ENCODE measurements around the gene CACNA1A.
"Not testable (repeated sequence)": the region's sequence is repeated elsewhere in the genome, so short reads cannot be mapped to it uniquely, and the experiment has no call there.

The CACNA1A gene

DNA sequence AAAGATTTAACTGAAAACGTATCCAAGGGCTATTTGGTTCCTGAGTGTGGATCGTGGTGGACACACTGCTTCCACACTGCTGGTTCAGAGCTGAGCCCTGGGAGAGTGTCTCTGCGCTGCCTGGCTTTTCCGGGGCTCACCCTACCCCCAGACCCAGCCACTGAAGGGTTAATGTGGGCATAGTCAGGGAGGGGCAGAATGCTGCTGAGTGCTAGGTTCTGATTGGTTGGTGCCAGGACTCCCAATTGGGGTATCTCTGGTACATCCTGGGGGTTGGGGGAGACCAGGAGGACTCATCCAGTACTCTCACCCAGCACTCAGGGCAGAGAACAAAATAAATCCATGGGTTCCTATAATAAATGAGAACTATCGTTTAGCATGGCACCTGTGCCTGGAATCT is 142.3 kb downstream of the CACNA1A start:
- DNase-seq (ENCODE audit: low read depth), result no peak

DNA sequence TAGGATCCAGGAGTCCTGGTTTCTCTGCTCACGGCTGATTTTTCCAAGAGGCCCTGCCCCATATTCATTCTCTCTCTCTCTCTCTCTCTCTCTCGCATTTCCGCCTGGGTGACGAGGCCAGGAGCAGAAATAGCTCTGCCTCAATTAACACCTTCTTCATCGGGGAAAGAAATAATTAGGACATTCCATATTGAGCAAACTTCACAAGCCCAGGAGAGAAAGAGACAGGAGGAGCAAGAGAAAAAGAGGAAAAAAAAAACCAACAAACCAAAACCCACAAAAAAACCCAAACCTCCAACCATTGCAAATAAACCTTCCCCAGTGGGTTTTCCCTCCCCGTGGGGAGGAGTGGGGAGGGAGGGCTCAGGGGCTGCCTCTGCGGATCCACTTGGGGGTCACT is 143.0 kb downstream of the CACNA1A start:
- no peak for DNase-seq (ENCODE audit: low read depth)

DNA sequence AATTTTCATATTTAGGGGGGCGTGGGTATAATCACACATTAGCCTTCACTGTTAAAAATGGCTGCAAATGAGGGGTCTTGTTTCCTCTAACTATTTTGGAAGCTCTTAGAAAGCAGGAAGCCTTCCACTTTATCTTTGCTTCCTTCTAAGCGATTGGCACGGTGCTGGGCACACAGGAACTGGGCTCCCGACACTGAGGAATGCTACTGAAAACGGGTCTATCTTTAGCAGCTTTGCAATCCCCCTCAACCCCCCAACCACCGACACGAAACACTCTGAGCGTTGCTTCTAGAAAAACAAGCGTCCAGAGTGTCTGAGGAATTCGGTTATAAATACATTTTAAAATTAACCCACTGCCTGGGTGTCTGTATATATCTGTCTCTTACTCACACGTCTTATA is 143.6 kb downstream of the CACNA1A start:
- DNase-seq (ENCODE audit: low read depth), result no peak

DNA sequence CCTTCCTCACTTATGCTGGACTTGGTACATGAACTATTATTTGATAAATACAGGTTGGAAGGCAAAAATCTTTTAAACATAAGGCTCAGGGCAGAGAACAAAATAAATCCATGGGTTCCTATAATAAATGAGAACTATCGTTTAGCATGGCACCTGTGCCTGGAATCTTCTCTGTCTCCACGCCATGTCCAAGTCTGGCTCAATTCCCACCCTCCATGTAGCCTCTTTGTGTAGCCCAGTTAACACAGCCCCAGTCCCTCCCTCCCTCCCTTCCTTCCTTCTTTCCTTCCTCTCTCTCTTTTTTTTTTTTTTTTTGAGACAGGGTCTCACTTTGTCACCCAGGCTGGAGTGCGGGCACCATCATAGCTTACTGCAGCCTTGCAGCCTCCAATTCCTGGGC is 144.6 kb downstream of the CACNA1A start:
- DNase-seq (ENCODE audit: low read depth), result not testable (repeated sequence)

DNA sequence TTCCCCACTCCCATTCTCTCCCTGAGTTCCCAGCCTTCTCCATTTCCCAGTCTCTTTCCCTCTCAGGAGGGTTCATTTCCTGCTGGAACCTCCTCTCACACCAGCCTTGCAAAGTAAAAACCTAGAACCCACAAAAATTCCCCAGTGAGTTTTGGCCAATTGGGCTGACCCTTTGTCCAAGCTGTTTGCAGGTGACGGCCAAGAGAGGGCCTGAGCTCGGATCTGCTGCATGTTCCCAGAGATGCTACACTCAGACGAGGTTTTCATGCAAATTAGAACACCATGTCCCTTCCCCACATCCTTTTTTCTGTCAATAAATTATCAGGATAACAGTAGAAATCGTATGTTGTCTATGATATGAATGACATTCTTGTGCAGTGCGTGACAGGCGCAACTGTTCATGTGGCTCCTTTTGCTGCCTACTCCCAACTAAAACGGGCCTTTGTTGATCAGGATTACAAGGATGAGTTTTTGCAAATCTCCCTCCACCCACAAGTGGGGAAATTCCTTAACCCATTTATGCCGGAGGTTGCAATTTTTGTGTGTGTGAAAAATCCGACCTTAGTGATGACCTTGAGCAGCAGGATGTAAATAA is 149.5 kb downstream of the CACNA1A start:
- DNase-seq (ENCODE audit: low read depth), result no peak

DNA sequence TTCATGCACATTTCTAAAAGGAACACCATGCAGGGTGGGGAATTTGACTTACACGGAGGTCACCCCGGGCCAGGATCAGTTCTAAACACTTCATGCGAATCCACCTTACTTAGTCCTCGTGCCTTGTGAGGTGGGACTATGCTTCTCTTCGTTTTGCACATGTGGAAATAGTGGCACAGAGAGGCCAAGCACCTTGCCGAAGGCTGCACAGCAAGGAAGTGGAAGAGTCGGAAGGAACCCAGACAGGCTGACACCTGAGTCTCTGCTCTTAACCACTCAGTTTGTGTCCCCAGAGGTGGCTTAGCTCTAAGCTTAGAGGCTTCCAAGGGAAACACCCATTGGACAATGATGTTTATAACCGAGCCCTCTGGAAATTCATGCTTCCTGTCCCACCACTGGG is 150.1 kb downstream of the CACNA1A start:
- no peak for DNase-seq (ENCODE audit: low read depth)

DNA sequence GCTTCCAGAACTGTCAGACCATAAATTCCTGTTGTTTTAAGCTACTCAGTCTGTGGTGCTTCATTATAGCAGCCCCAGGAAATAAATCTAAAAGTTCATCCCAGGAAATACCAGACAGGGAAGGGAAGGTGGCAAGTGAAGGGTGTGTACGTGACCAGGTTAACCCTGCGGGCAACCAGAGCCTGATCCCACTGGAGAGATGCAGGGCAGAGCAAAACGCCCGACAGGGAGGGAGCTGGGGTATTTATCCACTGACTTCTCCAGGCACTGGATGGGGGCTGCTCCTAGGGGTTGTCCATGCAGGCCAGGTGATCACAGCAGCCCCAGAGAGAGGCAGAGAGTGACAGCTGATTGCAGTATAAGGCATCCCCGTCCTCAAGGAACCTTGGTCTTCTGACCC is 150.9 kb downstream of the CACNA1A start:
- DNase-seq (ENCODE audit: low read depth), result no peak

DNA sequence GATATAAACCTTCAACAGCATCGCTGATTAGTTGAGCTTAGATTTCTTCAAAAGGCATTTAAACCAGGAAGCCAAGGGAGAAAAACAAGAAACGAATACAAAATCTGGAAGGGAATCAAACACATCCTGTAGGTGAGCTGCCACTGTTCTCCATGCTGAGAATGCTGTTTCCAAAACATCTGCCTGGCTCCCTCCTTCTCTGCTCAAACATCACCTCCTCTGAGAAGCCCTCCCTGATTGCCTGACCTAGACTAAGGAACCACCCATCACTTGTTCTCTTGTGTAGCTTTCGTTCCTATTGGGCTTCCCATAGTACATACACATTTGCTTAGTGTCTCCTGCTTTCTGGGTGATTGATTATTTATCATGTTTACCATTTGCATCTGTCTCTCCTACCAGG is 152.7 kb downstream of the CACNA1A start:
- no peak for DNase-seq (ENCODE audit: low read depth)

DNA sequence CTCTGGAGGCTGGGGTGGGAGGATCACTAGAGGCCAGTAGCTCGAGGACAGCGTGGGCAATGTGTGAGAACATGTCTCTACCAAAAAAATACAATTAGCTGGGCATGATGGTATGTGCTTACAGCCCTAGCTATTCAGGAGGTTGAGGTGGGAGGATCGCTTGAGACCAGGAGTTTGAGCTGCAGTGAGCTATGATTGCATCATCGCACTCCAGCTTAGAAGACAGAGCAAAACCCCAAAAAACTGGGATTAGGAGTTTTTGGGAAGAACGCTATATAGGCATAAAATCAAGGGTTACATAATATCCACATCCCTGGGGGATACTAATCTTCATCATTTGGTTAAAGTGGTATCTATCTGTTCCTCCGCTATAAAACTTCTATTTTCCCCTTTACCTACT is 155.5 kb downstream of the CACNA1A start:
- no peak for DNase-seq (ENCODE audit: low read depth)

DNA sequence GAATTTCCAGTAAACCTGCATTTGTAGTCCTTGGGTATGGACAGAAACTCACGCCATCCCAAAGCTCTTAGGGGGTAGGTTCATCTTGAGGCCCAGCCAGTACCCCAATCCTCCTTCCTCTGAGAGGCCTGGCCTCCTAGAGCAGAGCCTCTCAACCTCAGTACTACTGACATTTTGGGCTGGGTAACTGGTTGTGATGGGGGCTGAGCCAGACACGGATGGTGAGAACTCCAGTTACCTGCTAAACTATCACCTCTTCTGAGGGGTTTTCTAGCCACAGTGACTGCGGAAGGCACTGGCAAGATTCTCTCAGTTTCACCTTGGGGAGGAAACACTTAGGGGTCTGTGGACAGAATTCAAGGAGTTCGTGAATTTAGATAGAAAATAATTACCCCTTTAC is 156.2 kb downstream of the CACNA1A start:
- DNase-seq (ENCODE audit: low read depth), result no peak

DNA sequence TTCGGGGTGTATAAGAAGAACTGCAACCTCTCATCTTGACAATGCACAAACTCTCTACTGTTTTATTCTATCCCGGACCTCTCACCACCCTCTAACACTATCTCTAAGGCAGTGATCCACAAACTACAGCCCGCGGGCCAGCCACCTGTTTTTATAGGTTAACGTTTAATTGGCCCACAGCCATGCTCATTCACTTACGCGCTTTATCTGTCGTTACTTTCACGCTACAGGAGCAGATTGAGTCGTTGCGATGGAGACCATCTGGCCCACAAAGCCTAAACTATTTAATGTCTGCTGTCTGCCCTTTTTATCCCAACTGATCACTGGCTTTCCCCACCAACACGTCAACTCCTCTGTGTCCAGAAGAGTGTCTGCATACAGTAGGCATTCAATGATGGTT is 158.9 kb downstream of the CACNA1A start:
- DNase-seq (ENCODE audit: low read depth), result no peak

DNA sequence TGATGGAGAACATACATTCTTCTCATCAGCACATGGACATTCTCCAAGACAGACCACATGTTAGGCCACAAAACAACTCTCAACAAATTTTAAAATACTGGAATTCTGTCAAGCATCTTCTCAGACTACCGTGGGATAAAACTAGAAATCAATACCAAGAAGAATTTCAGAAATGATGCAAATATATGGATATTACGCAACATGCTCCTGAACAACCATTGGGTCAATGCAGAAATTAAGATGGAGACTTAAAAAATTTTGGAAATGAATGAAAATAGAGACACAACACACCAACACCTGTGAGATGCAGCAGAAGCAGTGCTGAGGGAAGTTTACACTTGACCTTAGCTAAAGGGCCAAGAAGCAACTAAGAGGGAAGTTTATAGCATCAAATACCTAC is 162.8 kb downstream of the CACNA1A start:
- DNase-seq (ENCODE audit: low read depth), result no peak

DNA sequence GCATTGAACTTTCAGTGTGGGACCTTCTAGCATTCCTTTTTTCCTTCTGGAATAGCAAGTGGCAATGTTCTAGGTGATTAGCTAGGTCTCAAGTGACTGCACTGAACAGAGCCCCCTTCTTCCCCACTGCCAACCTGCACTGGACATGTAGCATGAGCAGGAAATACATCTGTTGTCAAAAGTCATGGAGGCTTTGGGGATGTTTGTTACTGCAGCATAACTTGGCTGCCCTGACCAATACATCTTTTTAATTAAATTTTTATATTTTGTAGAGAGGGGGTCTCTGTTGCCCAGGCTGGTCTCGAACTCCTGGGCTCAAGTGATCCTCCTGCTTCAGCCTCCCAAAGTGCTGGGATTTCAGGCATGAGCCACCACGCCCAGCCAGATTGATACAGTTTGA is 163.6 kb downstream of the CACNA1A start:
- DNase-seq (ENCODE audit: low read depth), result no peak

DNA sequence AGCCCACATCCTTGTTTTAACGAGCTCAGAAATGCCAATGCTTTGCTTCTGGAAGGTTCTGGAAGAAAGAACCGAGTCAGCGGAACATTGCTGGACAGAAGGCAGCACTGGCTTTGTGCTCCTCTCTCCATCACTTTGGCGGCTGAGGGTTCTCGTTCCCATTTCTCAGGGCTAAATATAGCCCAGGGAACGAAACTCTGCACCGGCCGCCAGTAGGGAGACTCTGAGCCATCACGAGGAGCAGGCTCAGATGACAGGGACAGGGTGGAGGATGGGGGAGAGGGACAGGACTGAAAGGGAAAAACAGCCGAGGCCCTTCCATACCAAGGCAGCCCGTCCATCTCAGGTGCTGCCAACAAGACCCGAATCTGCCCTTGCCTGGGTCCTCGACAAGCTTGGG is 166.4 kb downstream of the CACNA1A start:
- DNase-seq (ENCODE audit: low read depth), result no peak

DNA sequence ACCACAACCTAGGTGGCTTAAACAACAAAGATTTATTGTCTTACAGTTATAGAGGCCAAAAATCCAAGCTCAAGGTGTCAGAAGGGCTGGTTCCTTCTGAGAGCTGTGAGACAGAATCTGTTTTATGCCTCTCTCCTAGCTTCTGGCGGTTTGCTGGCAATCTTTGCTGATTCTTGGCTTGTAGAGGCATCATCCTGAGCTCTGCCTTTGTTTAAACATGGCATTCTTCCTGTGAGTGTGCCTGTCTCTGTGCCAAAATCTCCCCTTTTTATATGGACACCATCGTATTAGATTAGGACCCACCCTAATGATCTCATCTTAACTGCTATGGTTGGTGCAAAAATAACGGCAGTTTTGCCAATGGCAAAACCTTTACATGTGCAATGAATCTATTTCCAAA is 169.1 kb downstream of the CACNA1A start:
- no peak for DNase-seq (ENCODE audit: low read depth)

DNA sequence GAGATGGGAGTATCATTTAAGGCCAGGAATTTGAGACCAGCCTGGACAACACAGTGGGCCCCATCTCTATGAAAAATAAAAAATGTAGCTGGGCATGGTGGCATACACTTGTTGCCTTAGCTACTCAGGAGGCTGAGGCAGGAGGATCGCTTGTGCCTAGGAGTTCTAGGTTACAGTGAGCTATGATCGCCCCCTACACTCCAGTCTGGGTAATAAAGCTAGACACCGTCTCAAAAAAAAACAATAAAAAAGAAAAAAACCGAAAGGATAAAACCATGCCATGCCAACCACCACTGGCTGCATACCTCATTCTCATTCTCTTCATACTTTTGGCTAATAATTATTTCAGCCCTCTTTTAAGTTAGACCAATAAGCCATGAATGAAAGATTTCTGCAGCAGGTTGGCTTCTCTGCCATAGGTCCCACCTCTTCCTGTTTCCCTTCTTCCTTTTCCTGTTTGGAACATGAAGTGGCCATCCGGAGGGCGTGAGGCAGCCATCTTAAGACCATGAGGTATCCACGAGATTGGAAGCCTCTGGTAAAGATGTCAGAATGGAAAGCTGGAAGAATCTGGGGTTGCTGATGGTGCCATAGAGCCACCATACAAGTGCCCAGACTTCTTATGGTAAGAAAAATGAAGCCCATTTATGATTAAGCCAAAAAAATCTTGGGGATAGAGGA is 171.3 kb downstream of the CACNA1A start:
- DNase-seq (ENCODE audit: low read depth), result no peak

DNA sequence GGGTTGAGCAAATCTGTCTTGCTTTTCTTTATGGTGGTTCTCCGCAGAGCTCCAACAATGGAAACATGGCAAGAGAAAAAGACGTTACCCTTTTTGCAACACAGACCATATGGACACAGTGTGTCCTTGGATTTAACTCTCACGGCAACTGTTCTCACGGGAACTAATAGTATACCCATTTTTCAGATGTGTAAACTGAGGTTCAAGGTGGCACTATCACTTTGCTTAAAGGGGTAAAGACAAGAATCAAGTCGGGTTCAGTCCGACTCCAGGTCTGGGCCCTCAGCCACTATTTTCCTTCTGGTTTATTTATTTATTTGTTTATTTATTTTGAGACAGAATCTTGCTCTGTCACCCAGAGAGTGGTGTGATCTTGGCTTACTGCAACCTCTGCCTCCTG is 176.0 kb downstream of the CACNA1A start:
- no peak for DNase-seq (ENCODE audit: low read depth)

DNA sequence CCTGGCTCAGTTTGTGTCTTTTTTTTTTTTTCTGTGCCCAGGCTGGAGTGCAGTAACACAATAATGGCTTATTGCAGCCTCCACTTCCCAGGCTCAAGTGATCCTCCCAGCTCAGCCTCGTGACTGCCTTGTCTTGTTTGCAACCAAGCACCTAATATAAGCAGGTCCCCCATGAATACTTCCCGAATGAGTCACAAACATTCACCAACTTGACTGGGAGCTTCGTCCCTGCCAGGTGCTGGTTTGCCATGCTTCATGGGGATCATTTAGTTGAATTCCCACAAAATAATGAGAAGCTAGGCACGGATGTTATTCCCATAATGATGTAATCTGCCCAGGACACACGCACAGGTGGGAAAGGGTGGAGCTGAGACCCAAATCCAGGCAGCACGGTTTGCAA is 176.5 kb downstream of the CACNA1A start:
- DNase-seq (ENCODE audit: low read depth), result no peak

DNA sequence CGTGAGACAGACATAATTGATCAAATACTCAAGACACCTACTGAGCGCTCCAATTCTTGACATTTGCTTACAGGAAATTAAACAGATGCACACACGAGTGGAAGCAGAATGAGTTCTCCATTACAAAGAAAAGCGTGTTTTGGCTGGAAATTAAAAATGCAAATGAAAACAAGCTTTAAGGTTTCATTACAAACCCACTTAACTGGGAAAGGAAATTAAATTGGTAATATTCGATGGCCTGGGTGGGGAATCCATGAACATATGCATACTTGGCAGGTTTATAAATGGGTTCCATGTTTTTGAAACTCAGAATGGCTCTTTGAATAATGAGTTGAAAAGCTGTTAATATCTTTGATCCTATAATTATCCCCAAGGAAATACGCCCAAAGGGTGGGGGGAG is 178.0 kb downstream of the CACNA1A start:
- no peak for DNase-seq (ENCODE audit: low read depth)

DNA sequence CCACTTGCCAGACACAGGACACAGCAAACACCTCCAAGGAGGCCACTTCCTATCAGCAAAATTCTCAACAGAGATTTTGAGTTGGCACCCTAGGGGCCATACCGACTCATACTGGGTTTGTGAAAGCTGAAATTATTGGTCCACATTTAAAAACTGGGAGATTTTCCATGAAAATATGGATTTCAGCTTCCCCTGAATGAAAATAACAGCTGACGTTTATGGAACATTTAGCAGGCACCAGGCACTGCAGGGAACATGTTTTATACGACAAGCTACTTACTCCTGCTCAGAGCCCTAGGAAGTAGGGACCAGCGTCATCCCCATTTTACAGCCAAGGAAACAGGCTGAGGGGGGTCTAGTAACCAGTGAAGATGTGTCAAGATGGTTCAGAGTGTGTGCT is 186.8 kb downstream of the CACNA1A start:
- no peak for DNase-seq (ENCODE audit: low read depth)

DNA sequence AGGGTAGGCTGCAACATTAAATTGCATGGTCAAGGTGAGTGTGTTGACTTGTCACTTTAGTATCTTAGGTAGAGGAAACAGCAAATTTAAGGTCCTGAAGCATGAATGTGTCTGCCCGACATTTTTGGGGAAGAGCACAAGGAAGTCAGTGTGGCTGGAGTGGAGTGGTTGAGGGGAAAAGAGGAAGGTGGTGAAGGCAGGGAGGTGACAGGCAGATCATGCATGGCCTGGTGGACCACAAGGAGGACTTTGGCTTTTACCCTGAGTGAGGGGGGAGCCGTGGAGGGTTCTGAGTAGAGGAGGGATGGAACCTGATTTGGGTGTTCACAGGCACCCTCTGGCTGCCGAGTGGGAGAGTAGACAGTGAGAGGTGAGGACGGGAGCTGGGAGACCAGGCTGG is 188.1 kb downstream of the CACNA1A start:
- no peak for DNase-seq (ENCODE audit: low read depth)

DNA sequence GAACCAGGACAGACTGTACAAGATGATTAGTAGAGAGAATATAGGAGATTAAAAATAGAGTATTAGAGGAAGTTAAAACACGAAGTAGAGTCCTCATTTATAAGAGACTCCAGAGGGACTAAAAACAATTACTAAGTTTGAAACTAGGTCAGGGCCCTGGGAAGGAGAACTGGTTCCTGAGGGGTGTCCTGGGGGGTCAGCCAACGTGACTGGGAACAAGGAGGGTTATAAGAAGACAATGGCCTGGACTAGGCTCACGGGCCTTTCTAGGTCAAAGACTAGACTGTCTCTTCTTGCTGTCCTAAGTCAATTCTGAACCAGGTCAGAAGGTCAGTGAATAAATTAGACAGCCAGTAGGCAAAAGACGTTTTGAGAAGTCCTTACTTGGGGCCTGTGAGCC is 190.8 kb downstream of the CACNA1A start:
- no peak for DNase-seq (ENCODE audit: low read depth)

DNA sequence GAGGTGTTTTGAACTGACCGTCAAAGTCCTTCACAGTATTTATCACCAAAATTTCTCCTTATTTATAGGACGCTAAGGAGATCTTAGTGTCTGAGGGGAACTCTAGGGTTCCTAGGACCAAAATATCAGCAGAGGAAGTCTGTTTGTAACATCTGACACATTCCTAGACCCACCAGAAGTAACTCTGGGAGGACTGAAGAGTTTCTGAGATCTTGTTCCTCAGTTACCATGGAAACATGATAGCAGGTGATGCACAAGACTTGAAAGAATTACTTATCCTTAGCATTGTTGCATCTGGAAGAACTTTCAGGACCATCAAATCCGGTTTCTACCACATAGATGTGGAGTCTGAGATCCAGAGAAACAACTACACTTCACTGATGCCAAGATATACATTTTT is 191.5 kb downstream of the CACNA1A start:
- no peak for DNase-seq (ENCODE audit: low read depth)

DNA sequence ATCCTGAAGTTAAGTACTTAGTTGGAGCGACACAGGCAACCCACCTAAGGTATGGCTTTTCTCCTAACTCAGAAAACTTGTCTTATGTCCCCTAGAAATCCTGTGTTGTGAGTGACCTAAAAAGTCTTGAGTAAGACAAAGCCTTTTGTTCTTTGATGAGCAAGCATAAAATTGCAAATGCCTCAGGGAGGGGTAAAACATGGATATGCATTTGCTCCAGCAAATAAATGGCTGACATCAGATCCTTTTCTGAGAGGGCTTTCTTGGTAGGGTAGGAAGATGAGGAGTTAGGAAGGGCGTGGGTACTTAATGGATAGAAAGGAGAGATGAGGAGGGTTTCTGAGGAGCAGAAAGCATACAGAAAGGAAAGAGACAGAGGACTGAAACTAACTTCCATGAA is 192.4 kb downstream of the CACNA1A start:
- no peak for DNase-seq (ENCODE audit: low read depth)

All from stimulated activated CD8-positive, alpha-beta memory T cell treated with anti-CD3 and anti-CD28 coated beads, Interleukin-15, amount 100 ng/mL, for 24 hours (primary cell).